ENCODE measurements around the gene NRARP. TPM values are rescaled to one million over a fixed set of nuclear protein-coding genes. Genes with fewer than 3 reads are reported as not detected.

The NRARP gene
- total and polyA plus RNA-seq, 4 donors: 2.1 to 10.8 (median 5.8) TPM

- no peak for TF ChIP-seq CTCF (IDR thresholded peaks at IDR 0.05; ENCODE audit: control extremely low read depth, extremely low read depth)
- Histone ChIP-seq H3K9ac (ENCODE audit: insufficient read depth in 1 of 2, low read length in 2 of 2) (no peak overlapping the region), H3K4me1 (ENCODE audit: control insufficient read depth in 5 of 5, insufficient read depth in 5 of 5, low read length in 5 of 5) (peaks cover 0 to 51% (median 19%) of the 10 kb centered on the region in 5 donors), H3K36me3 (ENCODE audit: control insufficient read depth in 4 of 4, insufficient read depth in 4 of 4, low read length in 4 of 4) (no peaks in the 10 kb centered on the region), H3K4me3 (no peak overlapping the region), H3K27ac (ENCODE audit: low read depth in 1 of 2, low read length in 1 of 2) (peak overlapping the region; percentile 84 to 86), H3K27me3 (ENCODE audit: control insufficient read depth in 3 of 3, insufficient read depth in 3 of 3, low read length in 2 of 3) (peaks cover 0 to 3% (median 0%) of the 10 kb centered on the region in 3 donors), H3K9me3 (ENCODE audit: control insufficient read depth in 4 of 4, insufficient read depth in 3 of 4, low read length in 3 of 4) (no peaks in the 10 kb centered on the region)
- ATAC-seq (ENCODE audit: insufficient read depth, low FRiP score): no peak
- DNase-seq: peak in 1 of 3 donors; percentile 60
- WGBS, 2 donors: 22 to 26% methylated on average over 29 to 30 of the region's 30 CpGs
Observed at GRCh38 chr9:137306066-137306849, 4.2 kb upstream of the NRARP start.

GRCh38 chr9:137305798-137306065, 3.7 kb upstream of the NRARP start:
- Histone ChIP-seq H3K9me3 (ENCODE audit: control insufficient read depth in 4 of 4, insufficient read depth in 3 of 4, low read length in 3 of 4) (no peaks in the 10 kb centered on the region), H3K27ac (ENCODE audit: low read depth in 1 of 2, low read length in 1 of 2) (peak overlapping the region; percentile 84 to 85), H3K4me1 (ENCODE audit: control insufficient read depth in 5 of 5, insufficient read depth in 5 of 5, low read length in 5 of 5) (peaks cover 0 to 57% (median 19%) of the 10 kb centered on the region in 5 donors), H3K4me3 (no peak overlapping the region), H3K36me3 (ENCODE audit: control insufficient read depth in 4 of 4, insufficient read depth in 4 of 4, low read length in 4 of 4) (no peaks in the 10 kb centered on the region), H3K27me3 (ENCODE audit: control insufficient read depth in 3 of 3, insufficient read depth in 3 of 3, low read length in 2 of 3) (peaks cover 0 to 3% (median 0%) of the 10 kb centered on the region in 3 donors), H3K9ac (ENCODE audit: insufficient read depth in 1 of 2, low read length in 2 of 2) (no peak overlapping the region)
- 15 to 41% methylated on average over 8 of the region's 8 CpGs for WGBS, 2 donors
- no peak for TF ChIP-seq CTCF (IDR thresholded peaks at IDR 0.05; ENCODE audit: control extremely low read depth, extremely low read depth)
- DNase-seq: no peak
- no peak for ATAC-seq (ENCODE audit: insufficient read depth, low FRiP score)

GRCh38 chr9:137305060-137305797, 3.2 kb upstream of the NRARP start:
- Histone ChIP-seq H3K9ac (ENCODE audit: insufficient read depth in 1 of 2, low read length in 2 of 2) (no peak overlapping the region), H3K4me3 (no peak overlapping the region), H3K36me3 (ENCODE audit: control insufficient read depth in 4 of 4, insufficient read depth in 4 of 4, low read length in 4 of 4) (no peaks in the 10 kb centered on the region), H3K27ac (ENCODE audit: low read depth in 1 of 2, low read length in 1 of 2) (peak overlapping the region; percentile 84 to 85), H3K9me3 (ENCODE audit: control insufficient read depth in 4 of 4, insufficient read depth in 3 of 4, low read length in 3 of 4) (no peaks in the 10 kb centered on the region), H3K4me1 (ENCODE audit: control insufficient read depth in 5 of 5, insufficient read depth in 5 of 5, low read length in 5 of 5) (peaks cover 0 to 60% (median 19%) of the 10 kb centered on the region in 5 donors), H3K27me3 (ENCODE audit: control insufficient read depth in 3 of 3, insufficient read depth in 3 of 3, low read length in 2 of 3) (peaks cover 0 to 3% (median under 1%) of the 10 kb centered on the region in 3 donors)
- TF ChIP-seq CTCF (IDR thresholded peaks at IDR 0.05; ENCODE audit: control extremely low read depth, extremely low read depth): no peak
- 14 to 30% methylated on average over 34 to 36 of the region's 36 CpGs for WGBS, 2 donors
- ATAC-seq (ENCODE audit: insufficient read depth, low FRiP score): peak; percentile 4
- DNase-seq: peak; percentile 50 to 76 (median 64)
